GM19035 (cell line): ENCODE results near the gene PTPN6.

Experiments used
- ATAC-seq: cut with Tn5 transposase; IDR thresholded peaks from one replicate; pipeline ENCODE4 v1.9.1; 2021; ENCODE audit not compliant: unreplicated experiment

Gene PTPN6

GRCh38 chr12:7001921-7002591 is 50.9 kb downstream of the PTPN6 start:
- ATAC-seq, result no peak

- no peak for ATAC-seq
Observed at GRCh38 chr12:7004287-7004803, 53.2 kb downstream of the PTPN6 start.

- ATAC-seq, result no peak
Observed at GRCh38 chr12:7004840-7005239, 53.7 kb downstream of the PTPN6 start.

GRCh38 chr12:7005311-7005710 is 54.2 kb downstream of the PTPN6 start:
- ATAC-seq, result no peak

- ATAC-seq, result no peak
Observed at GRCh38 chr12:7006639-7007038, 55.5 kb downstream of the PTPN6 start.

- no peak for ATAC-seq
Observed at GRCh38 chr12:7008864-7009263, 57.7 kb downstream of the PTPN6 start.

GRCh38 chr12:7009512-7009911 is 58.4 kb downstream of the PTPN6 start:
- ATAC-seq, result no peak
